T-helper 2 cell treated with Interferon-gamma antibody and Interleukin-4, amounts not matched to agents 100 ng/mL and 5 ng/mL, for 36 hours (primary cell): Measurements from ENCODE around the gene ENPEP. TPM values are rescaled to one million over a fixed set of nuclear protein-coding genes. Genes with fewer than 3 reads are reported as not detected.

ENCODE experiments used
- intact Hi-C: fragments of 100-400 bp; cut with micrococcal nuclease; formaldehyde crosslinking; loops from one replicate; pipeline ENCODE4 v1.15.1; 2023
- total RNA-seq: library from RNA; stranded (reverse); gene quantifications from 2 replicates; pipeline ENCODE4 v1.2.3, GENCODE V29; 2022

ENPEP gene
- total RNA-seq, 1 donor from 2014 or later, result 0.20 TPM

- intact Hi-C loops, result no loop called here
Measured at GRCh38 chr4:110605077-110605476, 129.1 kb downstream of the ENPEP start.

GRCh38 chr4:110609044-110609750 is 133.2 kb downstream of the ENPEP start:
- intact Hi-C loops, result no loop called here

DNA sequence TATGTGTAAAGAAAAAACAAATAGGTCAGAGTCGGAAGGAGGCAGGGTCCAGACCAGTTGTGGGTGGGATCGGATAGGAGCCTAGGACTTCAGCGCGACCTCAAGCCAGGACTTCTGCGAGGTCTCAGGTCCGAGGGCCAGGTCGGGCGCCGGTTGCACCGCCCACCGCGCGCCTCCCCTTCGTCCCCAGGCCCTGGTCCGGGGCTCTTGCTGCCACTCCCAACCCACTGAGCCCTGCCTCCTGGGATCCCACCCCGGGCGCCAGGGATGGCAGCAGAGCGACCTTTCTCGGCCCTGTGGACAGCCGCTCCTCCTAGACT is 134.6 kb downstream of the ENPEP start:
- intact Hi-C loops, result no loop called here

DNA sequence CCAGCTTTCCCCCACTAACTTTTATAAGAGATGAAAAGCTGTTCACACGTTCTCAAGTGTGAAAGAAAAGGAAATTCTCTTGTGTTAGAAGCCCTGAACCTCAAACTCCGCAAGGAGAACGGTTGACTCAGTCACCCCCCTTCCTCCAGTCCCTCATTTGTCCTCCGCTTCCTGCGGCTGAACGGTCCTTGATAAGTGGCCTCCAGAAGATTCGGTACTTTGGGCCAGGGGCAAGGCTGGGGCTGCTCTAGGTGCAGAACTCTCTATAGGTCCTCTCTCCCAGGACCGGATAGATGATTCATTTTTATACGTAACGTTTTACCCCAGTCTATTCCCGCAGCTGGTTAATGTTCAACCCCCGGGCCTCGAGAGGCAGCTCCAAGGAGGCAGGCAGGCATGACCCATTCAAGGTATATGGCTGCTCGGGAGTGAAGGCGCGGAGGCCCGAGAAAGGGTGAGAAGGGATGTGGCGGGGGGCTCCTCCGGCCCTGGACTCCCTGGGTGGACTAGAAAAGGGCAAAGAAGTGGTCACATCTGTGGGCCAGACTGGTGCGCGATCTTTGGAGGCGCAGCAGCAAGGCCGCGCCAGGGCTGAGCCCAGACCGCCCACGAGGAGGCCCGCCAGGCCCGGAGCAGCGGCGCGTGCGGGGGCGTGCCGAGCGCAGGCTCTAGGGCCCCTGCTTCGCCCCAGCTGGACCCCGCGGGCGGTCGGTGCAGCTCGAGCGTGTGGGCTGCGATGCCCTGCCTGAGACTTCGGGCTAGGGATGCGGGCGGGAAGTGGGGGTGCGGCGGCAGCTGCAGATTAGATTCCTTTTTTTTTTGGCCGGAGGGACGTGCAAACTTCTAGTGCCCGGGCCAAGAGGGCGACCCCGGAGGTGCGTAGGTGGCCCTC is 135.2 kb downstream of the ENPEP start:
- intact Hi-C loops, result no loop called here

DNA sequence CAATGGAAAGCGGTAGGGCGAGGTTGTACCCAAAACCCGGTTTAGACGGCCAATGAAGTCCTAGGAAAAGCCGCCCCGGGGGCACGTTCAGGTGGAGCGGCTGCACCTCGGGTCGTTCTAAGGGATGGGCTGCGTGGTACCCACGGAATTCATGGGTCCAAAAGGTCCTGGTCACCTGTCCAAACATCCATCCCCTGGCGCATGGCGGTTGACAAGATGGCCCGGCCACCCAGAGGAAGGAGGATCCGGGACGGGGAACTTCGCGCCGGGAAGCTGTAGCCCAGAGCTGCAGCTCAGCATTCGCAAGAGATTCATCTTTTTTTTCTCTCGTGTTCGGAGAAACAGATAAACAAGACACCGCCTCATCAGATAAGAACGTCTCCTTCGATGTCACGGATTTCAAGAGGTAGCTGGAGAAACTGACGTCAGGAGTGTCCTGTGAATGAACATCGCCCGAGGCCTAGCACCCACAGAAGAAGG is 136.1 kb downstream of the ENPEP start:
- intact Hi-C loops, result no loop called here

- intact Hi-C loops, result no loop called here
Measured at GRCh38 chr4:110612631-110613269, 136.8 kb downstream of the ENPEP start.

- intact Hi-C loops, result no loop called here
Measured at GRCh38 chr4:110613745-110614144, 137.8 kb downstream of the ENPEP start.

DNA sequence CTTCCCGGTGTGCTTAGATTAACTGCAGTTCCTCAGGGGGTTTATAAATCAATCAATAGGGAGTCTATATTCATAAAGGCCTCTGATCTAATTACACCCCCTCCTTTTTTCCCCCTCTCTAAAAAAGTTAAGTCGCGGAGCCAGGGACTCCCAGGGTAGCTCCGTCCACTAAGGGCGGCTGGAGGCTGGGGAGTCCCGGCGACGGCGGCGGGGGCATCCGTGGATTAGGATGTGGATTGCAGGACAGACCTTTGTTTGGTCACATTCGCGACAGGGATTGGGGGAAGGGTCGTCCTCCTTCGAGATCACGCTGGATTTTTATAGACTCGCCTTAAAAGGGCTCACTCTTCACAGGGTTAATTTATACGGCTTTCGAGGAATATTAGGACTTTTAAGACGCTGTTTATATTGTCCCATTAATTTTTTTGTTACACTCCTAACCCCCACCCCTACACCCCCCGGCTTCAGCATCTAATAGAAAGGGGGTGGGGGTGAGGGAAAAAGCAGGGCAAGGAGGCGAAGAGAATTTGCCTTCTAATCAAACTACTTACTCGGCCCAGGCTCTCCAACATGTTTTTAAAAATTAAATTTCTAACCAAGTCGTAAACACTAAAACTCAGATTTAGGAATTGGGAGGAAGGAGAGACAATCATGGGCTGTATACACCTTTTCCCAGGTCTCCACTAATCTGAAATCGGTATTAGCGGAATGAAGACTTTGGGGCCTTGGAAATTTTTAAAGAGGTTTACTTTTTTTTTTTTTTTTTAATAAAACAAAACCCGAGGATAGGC is 138.4 kb downstream of the ENPEP start:
- intact Hi-C loops, result no loop called here

Other genes starting within 250 kb of the ENPEP start
- gene PITX2, start 146.9 kb downstream of the ENPEP start, total RNA-seq, result 0.11 TPM in 1 of 2 replicates, not detected in the other